GM12891 (cell line): ENCODE results near the gene ING5.

Source experiments
- PAX5 ChIP-seq: IDR thresholded peaks from 2 replicates; pipeline ENCODE4 v1.6.1; 2011; ENCODE audit warnings: low read length, moderate library complexity, mild to moderate bottlenecking; ENCODE audit not compliant: insufficient read depth, severe bottlenecking
- POLR2A ChIP-seq: IDR thresholded peaks from 2 replicates; pipeline ENCODE4 v1.6.1; 2011; ENCODE audit warnings: low read depth, low read length, control low read depth
- POLR2AphosphoS5 ChIP-seq: IDR thresholded peaks from 2 replicates; pipeline ENCODE4 v1.6.1; 2011; ENCODE audit warnings: low read depth, low read length, control low read depth
- TAF1 ChIP-seq: IDR thresholded peaks from 2 replicates; pipeline ENCODE4 v1.6.1; 2011; ENCODE audit warnings: low read depth, low read length, control low read depth

DNA sequence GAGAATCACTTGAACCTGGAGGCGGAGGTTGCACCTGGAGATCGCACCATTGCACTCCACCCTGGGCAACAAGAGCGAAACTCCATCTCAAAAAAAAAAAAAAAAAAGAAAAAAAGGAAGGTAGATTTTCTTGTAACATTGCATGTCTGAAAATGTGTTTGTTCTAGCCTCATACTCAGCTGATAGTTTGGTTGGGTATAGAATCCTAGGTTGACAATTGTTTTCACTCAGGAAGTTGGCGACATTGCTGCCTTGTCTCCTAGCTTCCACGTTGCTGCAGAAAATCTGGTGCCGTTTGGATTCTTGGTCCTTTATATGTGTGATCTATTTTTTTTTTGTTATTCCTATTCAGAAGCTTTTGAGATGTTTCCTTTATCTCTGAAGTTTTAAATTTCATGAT lies 4.7 kb downstream of the ING5 start:
- TF ChIP-seq POLR2AphosphoS5 (no peak), POLR2A (no peak), TAF1 (no peak), PAX5 (no peak)
